ENCODE measurements around the gene PTGS1.
"Not testable (repeated sequence)": the region's sequence is repeated elsewhere in the genome, so short reads cannot be mapped to it uniquely, and the experiment has no call there.

PTGS1 gene

DNA sequence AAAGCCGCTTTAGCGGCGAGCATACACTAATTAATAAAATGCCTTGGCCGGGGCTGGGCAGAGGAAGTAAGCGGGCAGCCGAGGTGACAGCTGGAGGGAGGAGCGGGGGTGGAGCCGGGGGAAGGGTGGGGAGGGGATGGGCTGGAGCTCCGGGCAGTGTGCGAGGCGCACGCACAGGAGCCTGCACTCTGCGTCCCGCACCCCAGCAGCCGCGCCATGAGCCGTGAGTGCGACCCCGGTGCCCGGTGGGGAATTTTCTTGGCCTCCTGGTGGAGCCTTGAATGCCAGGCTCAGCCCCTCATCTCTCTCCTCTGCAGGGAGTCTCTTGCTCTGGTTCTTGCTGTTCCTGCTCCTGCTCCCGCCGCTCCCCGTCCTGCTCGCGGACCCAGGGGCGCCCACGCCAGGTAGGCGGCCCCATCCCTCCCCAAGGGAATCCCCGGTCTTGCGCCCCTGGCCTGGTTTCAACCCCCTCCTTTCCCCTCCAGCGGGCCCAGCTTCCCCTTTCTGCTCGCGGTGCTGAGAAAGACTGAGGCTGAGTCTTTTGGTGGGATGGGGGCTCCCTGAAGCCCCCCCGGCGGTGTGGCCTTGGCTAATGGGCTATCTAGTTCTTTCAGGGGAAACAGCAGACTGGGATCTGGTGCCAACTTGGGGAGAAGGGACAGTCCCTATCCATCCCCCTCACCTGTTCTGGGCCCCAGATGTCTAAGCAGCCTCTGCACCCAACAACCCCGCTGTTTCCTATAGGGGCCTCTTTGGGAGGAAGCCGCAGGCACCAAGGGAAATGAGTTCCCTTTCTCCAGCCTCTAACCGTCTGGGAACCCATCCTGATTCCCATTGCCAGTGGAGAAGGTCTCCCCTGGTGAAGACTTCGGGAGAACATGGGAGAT lies at the start of gene PTGS1:
TSS of gene PTGS1 (plus strand) at position 156 of the 887 bp plus-strand sequence. CDS start at position 217, 61 bp downstream.
- no peak for DNase-seq (ENCODE audit: low read depth in 2 of 2)

- no peak for DNase-seq (ENCODE audit: low read depth in 2 of 2)
Measured at GRCh38 chr9:122322553-122322952, 48.3 kb upstream of the PTGS1 start.

DNA sequence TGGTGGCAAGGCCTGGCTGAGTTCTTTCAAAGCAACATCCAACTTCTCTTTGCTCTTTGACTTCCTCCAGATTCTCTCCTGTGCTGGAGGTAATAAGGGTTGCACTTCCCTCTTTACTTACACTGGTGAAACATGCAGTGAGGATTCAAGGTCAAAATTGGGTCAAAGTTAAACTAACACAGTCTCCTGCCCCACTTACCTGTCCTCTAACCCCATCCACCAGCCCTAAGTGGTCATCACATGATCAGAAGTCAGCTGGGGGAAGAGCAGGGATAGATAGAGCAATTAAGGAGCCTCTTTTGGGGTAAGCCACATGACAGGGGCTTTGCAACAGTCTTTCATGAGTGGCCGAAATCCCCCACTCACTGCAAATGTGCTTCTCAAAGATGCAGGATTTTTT lies 46.2 kb upstream of the PTGS1 start:
- not testable (repeated sequence) for DNase-seq (ENCODE audit: low read depth in 2 of 2)

DNA sequence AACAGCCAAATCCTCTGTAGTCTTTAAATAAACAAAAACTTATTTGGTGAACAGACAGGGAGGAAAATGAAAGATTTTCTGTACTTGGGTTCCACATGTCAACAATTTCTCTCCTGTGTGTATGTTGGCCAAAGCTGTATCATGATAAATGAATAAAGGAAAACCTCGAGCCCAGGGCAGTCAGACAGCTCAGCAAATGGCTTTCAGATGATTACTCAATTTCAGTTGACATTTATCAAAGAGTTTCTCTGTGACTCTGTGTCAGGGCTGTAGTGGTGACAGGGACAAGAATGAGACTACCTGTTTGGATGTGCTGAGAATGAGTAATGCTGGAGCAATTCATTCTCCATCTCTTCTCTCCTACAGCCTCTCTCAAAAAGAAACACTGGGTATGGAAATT lies 45.7 kb upstream of the PTGS1 start:
- DNase-seq (ENCODE audit: low read depth in 2 of 2): peak in 1 of 2 experiments; percentile 8

DNA sequence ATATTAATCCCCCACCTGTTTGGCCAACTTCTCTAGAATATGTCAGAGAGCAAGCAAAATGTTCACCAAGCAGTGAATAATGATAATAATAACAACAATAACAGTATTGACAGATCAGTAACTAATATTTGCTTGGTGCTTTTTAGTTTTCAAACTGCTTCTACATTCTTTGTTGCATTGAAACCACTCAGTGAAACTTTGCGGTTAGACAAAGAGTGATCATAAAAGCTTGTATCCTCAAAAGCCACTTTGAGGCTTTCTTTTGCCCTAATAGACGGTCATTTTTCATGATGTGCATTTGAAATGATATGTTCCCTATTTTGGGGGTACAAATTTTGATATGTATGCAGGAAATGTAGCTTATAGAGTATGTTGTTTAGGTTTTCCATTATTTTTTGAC lies 43.6 kb upstream of the PTGS1 start:
- no peak for DNase-seq (ENCODE audit: low read depth in 2 of 2)

DNA sequence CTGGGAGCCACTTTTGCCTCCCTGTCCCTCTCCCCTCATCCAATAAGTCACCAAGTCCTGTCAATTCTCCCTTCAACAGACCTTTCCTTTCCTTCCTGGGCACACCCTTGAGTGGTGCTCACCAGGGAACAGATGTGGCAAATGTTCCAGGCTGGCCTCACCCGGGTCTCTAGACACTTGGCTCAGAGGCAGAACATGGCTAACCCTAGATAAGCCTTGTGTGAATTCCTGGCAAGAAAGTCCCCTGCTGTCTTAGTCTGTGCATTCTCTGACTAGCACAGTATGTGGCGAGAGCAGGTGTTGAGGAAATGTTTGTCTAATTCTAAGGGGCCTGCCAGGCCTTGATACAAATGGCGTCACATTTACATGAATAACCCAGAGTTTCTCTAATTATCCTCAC lies 41.2 kb upstream of the PTGS1 start:
- no peak for DNase-seq (ENCODE audit: low read depth in 2 of 2)

GRCh38 chr9:122330466-122330865 lies 40.4 kb upstream of the PTGS1 start:
- not testable (repeated sequence) for DNase-seq (ENCODE audit: low read depth in 2 of 2)

- no peak for DNase-seq (ENCODE audit: low read depth in 2 of 2)
Measured at GRCh38 chr9:122331523-122331927, 39.3 kb upstream of the PTGS1 start.

DNA sequence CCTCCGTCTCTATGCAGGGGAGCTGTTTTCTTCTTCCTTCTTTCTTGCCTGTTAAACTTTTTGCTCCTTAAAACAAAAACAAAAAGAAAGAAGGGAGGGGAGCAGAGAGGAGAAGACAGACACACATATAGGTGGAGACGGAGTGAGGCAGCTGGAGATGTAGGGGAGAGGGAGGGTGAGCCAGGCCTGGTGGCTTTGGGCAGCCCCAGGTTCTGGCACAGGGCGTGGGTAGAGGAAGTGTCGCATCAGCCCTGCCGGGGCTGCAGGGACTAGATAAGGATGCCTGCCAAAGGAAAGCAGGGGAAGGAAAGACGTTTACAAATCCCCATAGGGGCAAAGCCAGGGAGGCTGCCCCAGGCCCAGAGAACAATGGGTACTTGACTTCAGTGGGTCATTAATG lies 38.7 kb upstream of the PTGS1 start:
- no peak for DNase-seq (ENCODE audit: low read depth in 2 of 2)

DNA sequence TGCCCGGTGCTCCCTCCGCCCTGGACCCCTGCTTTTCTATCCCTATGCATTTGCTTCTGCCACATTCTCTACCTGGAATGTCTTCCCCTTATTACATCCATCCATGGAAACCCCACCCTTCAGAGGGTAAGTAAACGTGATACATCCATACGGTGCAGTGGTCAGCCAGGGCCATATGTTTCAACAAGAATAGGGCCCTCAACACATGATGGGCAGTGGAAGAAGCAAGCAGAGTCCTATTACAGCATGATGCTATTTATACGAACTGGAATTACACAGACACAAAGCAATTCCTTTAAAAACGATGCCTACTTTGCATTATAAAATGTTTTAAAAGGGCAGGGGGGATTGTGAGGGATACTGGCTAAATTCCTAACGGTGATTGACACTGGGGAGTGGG lies 38.2 kb upstream of the PTGS1 start:
- DNase-seq (ENCODE audit: low read depth in 2 of 2): no peak

DNA sequence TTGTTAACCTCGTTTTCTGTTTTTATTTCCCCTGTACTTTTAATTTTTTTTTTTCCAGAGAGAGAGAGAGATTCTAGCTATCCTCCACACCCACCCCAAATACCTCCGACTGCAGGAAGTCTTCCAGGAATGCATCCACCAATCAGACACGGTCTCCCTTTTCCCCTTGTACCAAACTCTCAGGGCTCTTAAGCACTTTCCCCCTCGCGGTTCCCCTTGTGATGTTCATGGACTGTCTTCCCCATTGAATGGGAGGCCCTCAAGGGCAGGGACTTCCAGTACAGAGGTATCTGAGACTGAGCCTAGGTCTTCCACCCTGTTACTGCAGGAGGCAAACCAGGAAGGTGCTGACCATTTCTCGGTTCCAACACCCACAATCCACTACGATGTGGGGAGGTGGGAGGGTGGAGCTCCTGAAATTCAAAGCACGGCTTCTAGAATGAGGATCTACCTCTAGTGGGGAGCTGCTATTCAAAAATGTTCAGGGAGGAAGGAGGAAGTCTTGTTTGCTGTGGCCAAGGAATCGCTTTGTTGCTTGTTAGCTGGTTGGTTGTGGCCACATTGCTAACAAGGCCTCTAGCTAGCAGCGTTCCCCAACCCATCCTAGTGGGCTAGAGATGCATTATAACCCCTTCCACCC lies 37.5 kb upstream of the PTGS1 start:
- DNase-seq (ENCODE audit: low read depth in 2 of 2): no peak

DNA sequence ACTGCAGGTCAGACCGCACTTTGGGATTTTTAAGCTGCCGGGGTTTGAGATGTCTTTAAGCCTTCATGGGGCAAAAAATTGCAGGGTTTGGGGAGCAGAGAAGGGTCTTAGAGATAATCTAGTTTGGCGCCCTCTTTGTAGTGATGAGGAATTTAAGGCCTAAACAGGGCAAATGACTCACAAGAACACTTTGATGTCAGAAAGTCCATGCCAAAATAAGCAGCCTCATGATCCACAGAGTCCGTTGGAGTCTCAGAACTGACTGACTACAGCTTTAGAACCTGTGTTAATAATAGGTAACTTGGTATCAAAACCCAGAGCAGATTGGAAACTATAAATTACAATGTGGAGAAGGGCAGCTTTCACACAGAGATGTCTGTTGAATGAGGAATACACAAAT lies 35.9 kb upstream of the PTGS1 start:
- no peak for DNase-seq (ENCODE audit: low read depth in 2 of 2)

- DNase-seq (ENCODE audit: low read depth in 2 of 2): no peak
Measured at GRCh38 chr9:122336189-122336588, 34.6 kb upstream of the PTGS1 start.

GRCh38 chr9:122336866-122337555 lies 33.8 kb upstream of the PTGS1 start:
- no peak for DNase-seq (ENCODE audit: low read depth in 2 of 2)

DNA sequence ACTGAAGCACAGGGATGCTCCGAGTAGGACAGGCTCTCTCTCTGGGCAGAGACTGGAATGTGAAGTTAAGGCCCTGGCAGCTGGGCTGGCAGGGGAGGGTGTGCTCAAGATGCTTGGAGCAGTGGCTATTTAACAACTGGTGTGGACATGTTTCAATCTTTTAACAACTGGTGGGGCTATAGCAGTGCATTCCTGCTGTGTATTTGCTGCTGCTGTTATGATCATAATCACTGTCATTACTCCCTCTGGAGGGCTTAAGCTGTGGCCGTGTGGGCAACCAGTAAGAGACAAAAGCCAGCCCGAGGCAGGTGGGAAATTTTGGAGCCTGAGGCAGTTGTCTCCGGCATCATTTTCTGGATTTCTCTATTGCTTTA lies 33.3 kb upstream of the PTGS1 start:
- no peak for DNase-seq (ENCODE audit: low read depth in 2 of 2)

DNA sequence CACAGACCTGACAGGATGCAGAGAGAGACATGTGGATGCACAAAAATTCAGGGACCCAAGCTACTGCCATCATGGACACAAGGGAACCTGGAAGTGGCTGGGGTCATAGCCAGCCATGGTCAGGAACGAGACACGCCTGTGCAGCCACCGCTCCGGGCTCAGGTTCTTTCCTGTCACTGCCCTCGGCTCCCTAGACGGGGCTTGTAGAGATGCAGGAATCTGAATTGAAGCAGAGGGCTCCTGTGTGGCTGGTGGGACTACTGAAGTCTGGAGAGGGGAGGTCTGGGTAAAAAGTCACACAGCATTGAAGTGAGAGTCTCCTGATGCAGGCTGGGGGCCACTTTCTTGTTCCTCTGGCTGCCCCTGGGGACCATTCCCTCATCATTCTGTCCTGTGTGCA lies 32.3 kb upstream of the PTGS1 start:
- DNase-seq (ENCODE audit: low read depth in 2 of 2): no peak

DNA sequence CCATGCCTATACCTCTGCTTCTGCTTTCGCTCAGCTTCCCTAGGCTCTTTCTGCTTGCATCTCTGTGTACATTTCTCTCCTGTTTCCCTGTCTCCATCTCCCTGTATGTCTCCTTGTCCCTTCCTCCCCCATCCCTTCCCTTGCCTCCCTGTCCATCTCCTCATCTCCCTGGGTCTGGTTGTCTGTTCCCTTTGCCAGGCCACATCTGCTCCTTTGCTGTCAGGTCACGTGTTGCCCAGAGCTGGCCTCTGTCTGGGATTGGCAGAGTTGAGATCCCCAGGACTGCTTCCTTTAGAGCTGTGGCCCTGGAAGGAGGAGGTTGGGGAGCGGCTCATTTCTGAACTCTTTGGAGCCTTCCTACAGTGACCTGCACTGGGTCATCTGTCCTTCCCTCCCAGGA lies 31.8 kb upstream of the PTGS1 start:
- no peak for DNase-seq (ENCODE audit: low read depth in 2 of 2)

DNA sequence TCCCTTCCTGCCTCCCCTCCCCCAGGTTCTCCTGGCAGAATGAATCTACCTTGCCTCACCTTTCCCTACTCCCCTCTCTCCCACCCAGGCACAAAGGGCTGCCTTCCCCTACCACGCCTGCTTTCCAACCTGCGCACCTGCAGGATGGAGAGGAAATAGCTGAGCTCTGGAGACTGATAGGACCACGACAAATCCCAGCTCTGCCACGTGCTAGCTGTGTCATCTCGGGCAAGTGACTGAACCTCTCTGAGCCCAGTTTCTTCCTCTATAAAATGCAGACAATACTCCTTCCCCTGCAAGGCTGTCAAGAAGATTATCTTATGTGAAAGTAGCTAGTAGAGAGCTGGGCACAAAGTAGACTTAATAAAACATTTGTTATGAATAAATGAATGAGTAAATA lies 31.2 kb upstream of the PTGS1 start:
- no peak for DNase-seq (ENCODE audit: low read depth in 2 of 2)

- DNase-seq (ENCODE audit: low read depth in 2 of 2): no peak
Measured at GRCh38 chr9:122340161-122340560, 30.7 kb upstream of the PTGS1 start.

GRCh38 chr9:122342323-122343050 lies 28.3 kb upstream of the PTGS1 start:
- no peak for DNase-seq (ENCODE audit: low read depth in 2 of 2)

- no peak for DNase-seq (ENCODE audit: low read depth in 2 of 2)
Measured at GRCh38 chr9:122346478-122347347, 24.1 kb upstream of the PTGS1 start.

Data from fibroblast of skin of left quadriceps (primary cell).